ENCODE data around the gene CHST5. TPM values are rescaled to one million over a fixed set of nuclear protein-coding genes. Genes with fewer than 3 reads are reported as not detected.
A peak's percentile ranks its signal among the peaks of the same experiment; 100 is the strongest.

The CHST5 gene
- total and polyA plus RNA-seq, 2 experiments from 2014 or later = not detected

- no peak overlapping the region for H3K4me3 ChIP-seq
- no peaks in the 10 kb centered on the region for H3K36me3 ChIP-seq (replicated peaks; ENCODE audit: insufficient read depth, low read depth)
- H4K20me1 ChIP-seq (ENCODE audit: insufficient read depth, poor library complexity, severe bottlenecking) = no peaks in the 10 kb centered on the region
- H3K4me2 ChIP-seq = no peak overlapping the region
- WGBS (ENCODE audit: low lambda C conversion rate, missing lambda C conversion rate) = 86% methylated on average over 4 of the region's 4 CpGs
- H3K9me3 ChIP-seq (ENCODE audit: low read depth) = no peaks in the 10 kb centered on the region
- H3K79me2 ChIP-seq = no peaks in the 10 kb centered on the region
- no peak overlapping the region for H2AFZ ChIP-seq
- H3K4me1 ChIP-seq (ENCODE audit: insufficient read depth) = peaks cover 5% of the 10 kb centered on the region
- H3K27me3 ChIP-seq = peaks cover 12% of the 10 kb centered on the region
- H3K27ac ChIP-seq = no peak overlapping the region
- no peak for TF ChIP-seq EZH2phosphoT487 (IDR thresholded peaks at IDR 0.05; ENCODE audit: low read depth, severe bottlenecking, unreplicated experiment)
- DNase-seq (ENCODE audit: low spot score) = no peak
- H3K9me2 ChIP-seq (replicated peaks; ENCODE audit: insufficient read depth) = no peaks in the 10 kb centered on the region
These were observed 38.4 kb downstream of the CHST5 start for GRCh38 chr16:75497558-75497957.

DNA sequence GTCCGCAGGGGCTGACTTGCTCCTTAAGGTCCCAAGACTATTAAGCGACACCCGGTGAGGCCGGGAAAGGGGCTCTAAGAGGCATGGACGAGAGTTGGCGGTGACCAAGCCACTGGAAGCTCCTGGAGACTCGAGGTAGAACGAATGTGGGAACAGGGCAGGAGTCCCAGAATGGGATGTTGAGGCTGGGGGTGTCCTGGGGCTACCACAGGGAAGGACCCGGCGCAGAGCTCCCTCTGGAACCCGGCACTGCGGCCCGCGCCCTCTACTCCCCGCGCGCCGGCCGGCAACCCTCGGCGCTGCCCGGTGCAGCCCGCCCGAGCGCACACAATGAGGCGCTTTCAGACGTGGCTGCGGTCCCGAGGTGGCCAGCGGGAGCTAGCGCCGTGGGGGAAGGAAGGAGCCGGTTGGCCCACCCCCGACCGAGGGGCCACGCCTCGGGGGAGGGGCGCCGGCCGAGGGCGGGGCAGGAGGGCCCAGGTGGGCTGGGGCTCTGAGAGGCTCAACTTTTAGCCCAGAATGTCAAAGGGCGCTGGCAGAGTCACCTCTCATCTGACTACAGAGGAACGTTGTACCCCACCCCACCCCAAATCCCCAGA lies 40.7 kb downstream of the CHST5 start, which contains the start of gene CHST6:
CHST6 (minus strand) TSS at position 366 of the 599 bp plus-strand sequence. CDS start 15,613 bp downstream, outside the sequence.
- no peak within 1 kb of the TSS for H3K27ac ChIP-seq
- no peaks in the 10 kb centered on the region for H4K20me1 ChIP-seq (ENCODE audit: insufficient read depth, poor library complexity, severe bottlenecking)
- WGBS (ENCODE audit: low lambda C conversion rate, missing lambda C conversion rate) = under 1% methylated on average over 30 of the region's 43 CpGs
- no peaks in the 10 kb centered on the region for H3K9me3 ChIP-seq (ENCODE audit: low read depth)
- TF ChIP-seq EZH2 (IDR thresholded peaks at IDR 0.05; ENCODE audit: borderline replicate concordance) (no peak), CTCF (IDR thresholded peaks at IDR 0.05; ENCODE audit: poor library complexity) (no peak), EZH2phosphoT487 (IDR thresholded peaks at IDR 0.05; ENCODE audit: low read depth, severe bottlenecking, unreplicated experiment) (no peak)
- peaks cover 12% of the 10 kb centered on the region for H3K27me3 ChIP-seq
- peak within 1 kb of the TSS; percentile 97 for H3K4me2 ChIP-seq
- H3K9me2 ChIP-seq (replicated peaks; ENCODE audit: insufficient read depth) = no peaks in the 10 kb centered on the region
- peak; percentile 41 for DNase-seq (ENCODE audit: low spot score)
- peaks cover 5% of the 10 kb centered on the region for H3K4me1 ChIP-seq (ENCODE audit: insufficient read depth)
- peak within 1 kb of the TSS; percentile 47 for H3K4me3 ChIP-seq
- H3K36me3 ChIP-seq (replicated peaks; ENCODE audit: insufficient read depth, low read depth) = no peaks in the 10 kb centered on the region
- H2AFZ ChIP-seq = peak within 1 kb of the TSS; percentile 89
- H3K79me2 ChIP-seq = no peaks in the 10 kb centered on the region

GRCh38 chr16:75494661-75495075 lies 41.2 kb downstream of the CHST5 start:
- peaks cover 12% of the 10 kb centered on the region for H3K27me3 ChIP-seq
- TF ChIP-seq CTCF (IDR thresholded peaks at IDR 0.05; ENCODE audit: poor library complexity) = no peak
- no peak for TF ChIP-seq EZH2 (IDR thresholded peaks at IDR 0.05; ENCODE audit: borderline replicate concordance)
- no peak for TF ChIP-seq EZH2phosphoT487 (IDR thresholded peaks at IDR 0.05; ENCODE audit: low read depth, severe bottlenecking, unreplicated experiment)
- H4K20me1 ChIP-seq (ENCODE audit: insufficient read depth, poor library complexity, severe bottlenecking) = no peaks in the 10 kb centered on the region
- peak overlapping the region; percentile 89 for H2AFZ ChIP-seq
- H3K4me1 ChIP-seq (ENCODE audit: insufficient read depth) = peaks cover 5% of the 10 kb centered on the region
- H3K79me2 ChIP-seq = no peaks in the 10 kb centered on the region
- DNase-seq (ENCODE audit: low spot score) = no peak
- peak overlapping the region; percentile 47 for H3K4me3 ChIP-seq
- 1% methylated on average over 26 of the region's 26 CpGs for WGBS (ENCODE audit: low lambda C conversion rate, missing lambda C conversion rate)
- H3K36me3 ChIP-seq (replicated peaks; ENCODE audit: insufficient read depth, low read depth) = no peaks in the 10 kb centered on the region
- H3K4me2 ChIP-seq = peak overlapping the region; percentile 97
- no peak overlapping the region for H3K27ac ChIP-seq
- H3K9me3 ChIP-seq (ENCODE audit: low read depth) = no peaks in the 10 kb centered on the region
- H3K9me2 ChIP-seq (replicated peaks; ENCODE audit: insufficient read depth) = no peaks in the 10 kb centered on the region

GRCh38 chr16:75494184-75494583 lies 41.7 kb downstream of the CHST5 start:
- no peaks in the 10 kb centered on the region for H3K9me2 ChIP-seq (replicated peaks; ENCODE audit: insufficient read depth)
- 81% methylated on average over 5 of the region's 5 CpGs for WGBS (ENCODE audit: low lambda C conversion rate, missing lambda C conversion rate)
- no peaks in the 10 kb centered on the region for H3K9me3 ChIP-seq (ENCODE audit: low read depth)
- H3K4me2 ChIP-seq = peak overlapping the region; percentile 97
- H3K4me1 ChIP-seq (ENCODE audit: insufficient read depth) = peaks cover 5% of the 10 kb centered on the region
- peak overlapping the region; percentile 89 for H2AFZ ChIP-seq
- H3K36me3 ChIP-seq (replicated peaks; ENCODE audit: insufficient read depth, low read depth) = no peaks in the 10 kb centered on the region
- peaks cover 12% of the 10 kb centered on the region for H3K27me3 ChIP-seq
- H3K4me3 ChIP-seq = peak overlapping the region; percentile 47
- DNase-seq (ENCODE audit: low spot score) = no peak
- H4K20me1 ChIP-seq (ENCODE audit: insufficient read depth, poor library complexity, severe bottlenecking) = no peaks in the 10 kb centered on the region
- no peaks in the 10 kb centered on the region for H3K79me2 ChIP-seq
- TF ChIP-seq CTCF (IDR thresholded peaks at IDR 0.05; ENCODE audit: poor library complexity) = no peak
- TF ChIP-seq EZH2 (IDR thresholded peaks at IDR 0.05; ENCODE audit: borderline replicate concordance) = no peak
- no peak for TF ChIP-seq EZH2phosphoT487 (IDR thresholded peaks at IDR 0.05; ENCODE audit: low read depth, severe bottlenecking, unreplicated experiment)
- H3K27ac ChIP-seq = no peak overlapping the region

Measured in hepatocyte (in vitro differentiated cells).